Keratinocyte (primary cell): ENCODE data around the gene PDE10A.

Experiments
- EZH2 ChIP-seq: IDR thresholded peaks from one replicate; pipeline ENCODE4 v1.6.1; 2012; ENCODE audit warnings: inconsistent platforms, mild to moderate bottlenecking, low read length, moderate library complexity
- TF ChIP-seq, protein P1 (sequence below), 3 experiments: IDR thresholded peaks in 1 of 3; conservative IDR thresholded peaks in 1 of 3; optimal IDR thresholded peaks in 1 of 3; 2 replicates in 2 of 3; 3 replicates in 1 of 3; pipeline versions ENCODE3 to v1.5.1; 2011; ENCODE audit warnings: low read length in 3 of 3, mild to moderate bottlenecking in 3 of 3, moderate library complexity in 2 of 3, control low read depth in 1 of 3, inconsistent platforms in 1 of 3; ENCODE audit not compliant: insufficient read depth in 2 of 3; ENCODE audit errors: extremely low read depth in 1 of 3

GRCh38 chr6:165656581-165657324 is 6.3 kb downstream of the PDE10A start:
- TF ChIP-seq, protein P1, sequence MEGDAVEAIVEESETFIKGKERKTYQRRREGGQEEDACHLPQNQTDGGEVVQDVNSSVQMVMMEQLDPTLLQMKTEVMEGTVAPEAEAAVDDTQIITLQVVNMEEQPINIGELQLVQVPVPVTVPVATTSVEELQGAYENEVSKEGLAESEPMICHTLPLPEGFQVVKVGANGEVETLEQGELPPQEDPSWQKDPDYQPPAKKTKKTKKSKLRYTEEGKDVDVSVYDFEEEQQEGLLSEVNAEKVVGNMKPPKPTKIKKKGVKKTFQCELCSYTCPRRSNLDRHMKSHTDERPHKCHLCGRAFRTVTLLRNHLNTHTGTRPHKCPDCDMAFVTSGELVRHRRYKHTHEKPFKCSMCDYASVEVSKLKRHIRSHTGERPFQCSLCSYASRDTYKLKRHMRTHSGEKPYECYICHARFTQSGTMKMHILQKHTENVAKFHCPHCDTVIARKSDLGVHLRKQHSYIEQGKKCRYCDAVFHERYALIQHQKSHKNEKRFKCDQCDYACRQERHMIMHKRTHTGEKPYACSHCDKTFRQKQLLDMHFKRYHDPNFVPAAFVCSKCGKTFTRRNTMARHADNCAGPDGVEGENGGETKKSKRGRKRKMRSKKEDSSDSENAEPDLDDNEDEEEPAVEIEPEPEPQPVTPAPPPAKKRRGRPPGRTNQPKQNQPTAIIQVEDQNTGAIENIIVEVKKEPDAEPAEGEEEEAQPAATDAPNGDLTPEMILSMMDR (optimal IDR thresholded peaks at IDR 0.05 in 1 of 3, IDR thresholded peaks at IDR 0.05 in 1 of 3, conservative IDR thresholded peaks at IDR 0.05 in 1 of 3; ENCODE audit: extremely low read depth in 1 of 3, insufficient read depth in 2 of 3, low read length in 3 of 3) = no peak
- TF ChIP-seq EZH2 = no peak
